ENCODE measurements around the gene CDC42EP1.

The CDC42EP1 gene

GRCh38 chr22:37561212-37562048 is 1.1 kb downstream of the CDC42EP1 start:
- peak; percentile 76 for DNase-seq (ENCODE audit: low read depth)
- in situ Hi-C loops (cut with HindIII; ENCODE audit: low sequenced_read_pairs), result loop anchor here (10.0 kb wide), 1 partner anchor 237 kb away; no protein-coding TSS in a partner anchor
- peak overlapping the region; percentile 90 for H3K4me3 ChIP-seq (ENCODE audit: low read depth, low read length)
- TF ChIP-seq CTCF (IDR thresholded peaks at IDR 0.05; ENCODE audit: low read depth, low read length, missing control alignments), result peak; percentile 85

- no peak for TF ChIP-seq CTCF (IDR thresholded peaks at IDR 0.05; ENCODE audit: low read depth, low read length, missing control alignments)
- in situ Hi-C loops (cut with HindIII; ENCODE audit: low sequenced_read_pairs), result loop anchor here (10.0 kb wide), 1 partner anchor 237 kb away; no protein-coding TSS in a partner anchor
- peak overlapping the region; percentile 90 for H3K4me3 ChIP-seq (ENCODE audit: low read depth, low read length)
- DNase-seq (ENCODE audit: low read depth), result no peak
Observed at GRCh38 chr22:37562049-37562875, 2.0 kb downstream of the CDC42EP1 start.

- peak; percentile 83 for DNase-seq (ENCODE audit: low read depth)
- in situ Hi-C loops (cut with HindIII; ENCODE audit: low sequenced_read_pairs), result loop anchor here (10.0 kb wide), 1 partner anchor 239 kb away; no protein-coding TSS in a partner anchor
- H3K4me3 ChIP-seq (ENCODE audit: low read depth, low read length), result peak overlapping the region; percentile 90
- TF ChIP-seq CTCF (IDR thresholded peaks at IDR 0.05; ENCODE audit: low read depth, low read length, missing control alignments), result no peak
Observed at GRCh38 chr22:37563153-37564081, 3.1 kb downstream of the CDC42EP1 start.

- H3K4me3 ChIP-seq (ENCODE audit: low read depth, low read length), result peak overlapping the region; percentile 90
- in situ Hi-C loops (cut with HindIII; ENCODE audit: low sequenced_read_pairs), result loop anchor here (10.0 kb wide), 1 partner anchor 239 kb away; no protein-coding TSS in a partner anchor
- DNase-seq (ENCODE audit: low read depth), result no peak
- no peak for TF ChIP-seq CTCF (IDR thresholded peaks at IDR 0.05; ENCODE audit: low read depth, low read length, missing control alignments)
Observed at GRCh38 chr22:37564111-37564711, 3.9 kb downstream of the CDC42EP1 start.

GRCh38 chr22:37565830-37566229 is 5.5 kb downstream of the CDC42EP1 start:
- no peak for TF ChIP-seq CTCF (IDR thresholded peaks at IDR 0.05; ENCODE audit: low read depth, low read length, missing control alignments)
- no peak for DNase-seq (ENCODE audit: low read depth)
- in situ Hi-C loops (cut with HindIII; ENCODE audit: low sequenced_read_pairs), result loop anchor here (10.0 kb wide), 1 partner anchor 241 kb away; no protein-coding TSS in a partner anchor
- no peak overlapping the region for H3K4me3 ChIP-seq (ENCODE audit: low read depth, low read length)

All from astrocyte of the cerebellum (primary cell).